Measurements from ENCODE around the gene SPON1.

Gene SPON1

DNA sequence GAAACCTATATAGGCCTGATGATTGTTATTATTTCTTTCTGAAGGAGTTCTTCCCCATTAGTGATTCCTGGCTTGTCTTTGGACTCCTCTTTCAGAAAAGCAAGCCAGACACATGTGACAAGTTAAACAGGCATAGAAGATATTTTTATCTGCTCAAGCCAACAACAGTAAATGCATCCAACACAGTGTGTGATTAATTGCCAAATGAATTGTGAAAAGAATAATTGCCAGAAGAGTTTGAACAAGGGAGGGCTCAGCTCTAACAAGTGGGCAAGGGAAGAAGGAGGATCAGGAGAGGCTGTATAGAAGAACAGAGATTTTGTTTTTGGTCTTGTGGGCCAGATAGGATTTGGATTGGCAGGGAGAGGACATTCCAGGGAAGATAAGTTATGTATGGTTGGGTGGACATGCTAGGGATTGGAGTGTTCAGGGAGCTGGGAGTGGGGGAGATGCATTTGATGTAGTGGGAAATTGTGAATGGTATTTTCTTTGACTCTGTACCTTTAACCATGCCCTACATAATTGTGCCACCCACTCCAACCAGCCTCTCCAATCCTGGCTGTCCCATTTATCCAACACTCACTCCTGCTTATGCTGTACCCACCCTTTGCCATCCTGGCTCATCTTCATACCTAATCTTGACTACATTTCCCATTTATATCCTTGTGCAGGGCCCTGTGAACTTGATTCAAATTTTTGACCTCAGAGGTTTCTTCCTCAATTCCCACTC lies 223.7 kb downstream of the SPON1 start:
- DNase-seq (ENCODE audit: low read depth): no peak

DNA sequence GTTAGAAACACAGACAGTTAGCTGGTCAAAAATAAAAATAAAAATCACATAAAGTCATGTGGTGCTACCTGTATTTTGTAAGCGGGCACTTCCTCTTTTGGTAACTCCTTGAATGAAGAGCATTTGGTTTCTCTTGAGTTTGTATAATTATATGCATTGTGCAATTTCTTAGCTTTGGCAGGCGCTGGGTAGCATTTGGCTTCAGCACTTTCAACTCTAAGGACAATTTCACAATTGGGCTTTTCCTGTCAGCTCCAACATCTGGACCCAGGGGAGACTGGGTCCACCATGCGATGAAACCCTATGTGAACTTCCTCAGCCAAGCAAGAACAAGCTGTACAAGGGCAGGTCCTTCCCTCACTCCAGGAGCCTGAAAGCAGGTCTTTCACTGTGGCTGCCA lies 227.4 kb downstream of the SPON1 start:
- DNase-seq (ENCODE audit: low read depth): no peak

DNA sequence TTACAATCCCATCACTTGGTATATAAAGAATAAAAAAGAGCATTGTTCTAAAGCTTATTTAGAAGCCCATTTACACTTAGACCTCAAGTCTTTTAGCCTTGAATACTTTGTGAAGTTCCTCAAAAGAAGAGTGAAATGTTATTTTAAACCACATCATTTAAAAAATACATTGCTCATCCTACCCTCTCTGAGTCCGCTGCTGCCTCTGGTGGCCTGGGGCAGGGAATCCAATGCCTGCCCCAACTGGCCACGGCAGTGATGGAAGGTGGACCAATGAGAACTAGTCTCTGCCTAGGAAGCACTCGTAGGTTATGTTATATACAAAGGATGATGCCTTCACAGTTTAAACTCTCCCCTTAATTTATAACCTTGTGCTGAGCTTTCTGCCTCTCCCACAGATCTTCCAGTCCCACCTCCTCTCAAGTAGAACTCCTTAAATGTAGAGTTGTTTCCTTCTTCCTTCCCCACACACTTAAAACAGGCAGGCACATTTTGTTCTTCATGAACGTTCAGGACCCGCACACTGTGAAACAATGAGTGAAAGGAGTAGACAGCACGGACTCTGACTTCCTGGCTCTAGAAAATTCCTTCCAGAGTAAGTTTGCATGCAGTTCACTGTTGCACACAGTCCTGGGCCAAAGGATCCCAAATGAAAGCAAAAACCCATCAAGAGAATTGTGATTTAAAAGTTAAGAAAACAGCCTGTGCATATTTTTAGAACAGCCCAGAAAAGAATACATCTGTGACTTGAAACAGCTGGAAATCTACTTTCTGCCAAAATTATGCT lies 228.7 kb downstream of the SPON1 start:
- DNase-seq (ENCODE audit: low read depth): no peak

DNA sequence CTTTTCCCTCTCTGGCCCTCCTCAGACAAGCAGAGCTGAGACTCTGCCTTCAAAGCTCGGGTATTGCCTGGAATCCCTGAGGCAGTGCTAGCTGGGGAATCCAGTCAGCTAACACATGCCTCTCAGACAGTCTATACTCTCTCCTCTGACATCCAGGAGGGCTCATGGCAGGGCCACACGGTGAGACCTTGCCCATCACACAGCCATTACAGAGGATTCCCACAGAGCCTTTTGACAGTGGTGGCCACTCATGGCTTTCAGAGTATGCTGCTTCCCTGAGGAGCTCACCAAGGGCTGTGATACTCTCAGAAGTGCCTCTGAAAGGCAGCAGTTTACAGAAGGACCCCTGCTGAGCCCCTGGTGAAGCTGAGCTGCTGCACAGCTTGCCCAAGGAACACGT lies 231.1 kb downstream of the SPON1 start:
- DNase-seq (ENCODE audit: low read depth): no peak

DNA sequence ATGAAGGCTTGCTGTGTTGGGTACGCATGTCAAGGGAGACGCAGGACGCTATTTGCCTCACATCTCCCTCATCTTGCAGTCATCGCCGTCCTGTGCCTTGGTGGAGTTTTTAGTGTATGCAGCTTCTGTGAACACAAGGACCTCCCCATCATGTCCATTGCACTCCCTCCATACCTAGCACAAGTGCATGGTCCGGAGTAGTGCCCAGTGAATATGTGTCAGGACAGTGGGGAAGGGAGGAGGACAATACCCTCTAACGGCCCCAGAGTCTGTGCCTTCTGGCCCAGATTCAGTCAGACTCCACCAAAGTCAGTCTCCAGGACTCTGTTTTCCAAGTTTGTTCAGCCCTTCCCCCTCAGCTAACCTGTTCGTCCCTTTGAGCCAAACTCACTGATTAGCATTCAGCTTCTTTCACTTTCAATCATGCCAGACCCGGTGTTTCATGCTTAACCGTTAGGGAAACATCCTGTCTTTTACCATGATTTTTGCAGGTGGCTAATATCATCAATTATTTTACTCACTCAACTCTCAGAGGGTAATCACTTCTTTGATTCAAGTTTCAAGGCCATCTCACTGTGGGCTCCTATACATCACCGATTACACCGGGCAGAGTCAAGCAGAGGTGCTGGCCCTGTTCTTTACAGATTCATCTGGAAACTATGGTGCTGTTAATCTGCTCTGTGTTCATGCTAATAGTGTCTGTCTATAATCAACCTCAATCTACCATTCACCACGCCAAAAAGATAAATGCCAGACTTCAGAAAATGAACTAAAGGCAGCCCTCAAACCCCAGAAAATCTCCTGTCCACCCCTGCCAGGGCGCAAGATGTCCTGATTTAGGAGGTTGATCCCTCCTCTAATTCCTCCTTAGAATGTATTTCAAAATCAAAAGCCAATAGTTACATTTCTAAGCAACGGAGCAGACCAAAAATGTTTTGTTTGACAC lies 240.0 kb downstream of the SPON1 start:
- DNase-seq (ENCODE audit: low read depth): no peak

DNA sequence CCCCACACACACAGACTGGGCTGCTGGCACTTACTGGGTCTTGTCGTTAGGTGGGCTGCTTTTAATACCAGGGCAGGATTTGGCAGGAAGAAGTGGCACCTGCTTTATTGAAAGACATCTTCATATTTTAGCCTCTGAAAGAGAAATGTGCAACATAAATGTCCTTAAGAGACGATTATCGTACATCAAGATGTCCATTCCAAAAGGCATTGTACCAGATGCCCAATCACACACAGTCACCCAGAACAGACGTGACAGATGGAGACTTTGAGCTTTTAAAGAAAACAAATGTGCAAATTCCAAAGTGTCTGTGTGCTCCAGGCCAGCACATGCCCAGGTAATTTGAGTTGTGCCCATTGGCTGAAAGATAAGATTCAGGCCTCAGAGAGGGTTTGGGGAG lies 240.8 kb downstream of the SPON1 start:
- DNase-seq (ENCODE audit: low read depth): no peak

DNA sequence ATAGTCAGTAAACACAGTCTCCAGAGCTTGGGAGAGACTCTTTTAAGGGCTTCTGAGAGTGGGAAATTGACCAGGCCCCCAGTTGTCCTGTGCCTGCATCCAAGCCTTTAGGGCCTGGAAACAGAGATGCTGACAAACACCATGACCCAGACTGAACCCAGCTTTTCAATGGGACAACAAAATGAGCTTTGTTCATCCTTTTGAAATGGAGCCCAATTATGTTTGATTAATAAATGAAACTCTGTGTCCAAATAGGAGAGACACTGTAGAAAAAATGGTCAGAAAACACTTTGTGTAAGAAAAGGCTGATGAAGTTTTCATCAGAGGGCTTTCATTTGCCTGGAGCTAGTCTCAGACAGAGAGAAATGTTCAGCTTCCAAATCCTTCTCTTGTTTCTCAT lies 250.5 kb downstream of the SPON1 start:
- no peak for DNase-seq (ENCODE audit: low read depth)

DNA sequence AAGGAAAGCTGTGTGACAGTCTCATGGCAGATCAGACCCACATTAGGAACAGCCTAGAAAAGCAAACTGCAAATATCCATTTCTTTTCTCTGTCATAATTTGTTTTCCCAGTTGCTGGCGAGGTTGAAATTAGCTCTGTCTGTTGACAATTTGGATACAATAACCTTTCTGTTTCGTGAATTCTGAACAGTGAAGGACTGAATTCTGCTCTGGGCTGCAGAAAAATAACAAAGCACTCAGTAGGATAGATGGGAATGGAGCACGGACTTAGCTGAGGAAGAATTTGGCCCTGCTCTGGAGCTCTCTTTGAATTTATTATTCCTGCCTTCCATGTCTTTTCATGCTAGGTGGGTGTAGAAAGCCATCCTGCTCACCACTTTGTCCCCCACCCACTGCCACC lies 256.2 kb downstream of the SPON1 start:
- no peak for DNase-seq (ENCODE audit: low read depth)

DNA sequence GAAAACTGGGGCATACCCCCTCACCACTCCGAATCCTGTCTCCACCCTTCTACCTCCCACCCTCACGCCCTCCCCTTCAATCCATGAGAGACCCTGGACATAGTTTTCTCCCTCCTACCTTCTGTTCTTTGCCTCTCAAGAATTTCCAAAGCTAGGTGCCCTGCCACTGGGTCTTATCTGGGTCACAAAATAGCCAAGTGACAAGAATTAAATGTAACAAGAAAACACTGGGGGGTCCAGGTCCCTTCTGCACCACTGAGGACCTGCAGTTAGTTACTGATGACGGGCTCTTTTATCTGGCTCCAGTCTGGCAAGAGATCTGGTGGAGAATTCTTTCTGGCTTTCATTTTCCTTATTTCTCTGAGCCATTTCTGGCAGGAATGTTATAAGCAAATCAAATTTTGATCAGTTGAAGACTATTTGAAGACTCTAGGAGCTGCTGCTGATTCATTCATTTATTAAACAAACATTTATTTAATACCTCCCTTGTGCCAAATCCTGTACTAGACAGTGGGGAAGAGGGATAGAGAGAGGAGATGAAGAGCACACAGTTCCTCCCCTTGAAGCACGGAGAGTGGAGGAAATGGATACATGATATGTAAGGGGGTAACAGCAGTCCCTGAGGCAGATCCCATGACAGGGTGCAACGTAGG lies 261.2 kb downstream of the SPON1 start:
- DNase-seq (ENCODE audit: low read depth): no peak

DNA sequence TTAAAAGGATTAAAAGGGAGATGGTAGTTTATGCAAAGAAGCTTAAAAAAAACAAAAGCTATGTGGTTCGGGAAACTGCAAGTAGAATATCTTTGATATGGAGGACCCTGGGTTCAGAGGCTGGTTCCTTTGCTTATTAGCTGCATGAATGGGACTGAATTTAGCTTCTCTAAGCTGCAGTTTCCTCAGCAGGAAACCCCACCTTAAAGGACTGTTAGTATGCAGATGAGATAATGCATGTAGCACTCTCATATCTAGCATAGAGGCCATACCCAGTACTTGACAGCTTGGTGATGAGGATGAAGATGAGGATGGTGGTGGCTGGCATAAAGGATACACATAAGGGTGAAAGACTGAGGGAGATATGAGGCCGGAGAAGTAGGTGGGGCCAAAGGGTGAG lies 261.9 kb downstream of the SPON1 start:
- no peak for DNase-seq (ENCODE audit: low read depth)

DNA sequence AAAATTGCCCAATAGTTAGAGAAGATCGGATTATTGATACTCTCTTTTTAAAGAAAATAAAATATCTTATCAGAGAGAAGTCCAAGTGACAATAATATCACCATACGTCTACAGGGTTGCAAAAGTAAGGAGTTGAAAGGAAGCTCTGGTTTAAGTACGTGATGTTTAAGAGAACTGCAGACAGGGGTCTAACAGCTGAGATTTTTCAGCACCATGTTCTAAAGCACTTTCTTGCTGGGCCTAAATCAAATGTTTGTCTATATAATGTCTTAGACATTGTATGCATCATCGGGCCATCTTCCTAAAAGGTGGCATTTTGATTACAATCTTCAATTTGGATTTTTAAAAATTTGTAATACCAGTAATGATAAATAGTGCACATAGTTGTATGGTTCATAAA lies 263.1 kb downstream of the SPON1 start:
- DNase-seq (ENCODE audit: low read depth): no peak

DNA sequence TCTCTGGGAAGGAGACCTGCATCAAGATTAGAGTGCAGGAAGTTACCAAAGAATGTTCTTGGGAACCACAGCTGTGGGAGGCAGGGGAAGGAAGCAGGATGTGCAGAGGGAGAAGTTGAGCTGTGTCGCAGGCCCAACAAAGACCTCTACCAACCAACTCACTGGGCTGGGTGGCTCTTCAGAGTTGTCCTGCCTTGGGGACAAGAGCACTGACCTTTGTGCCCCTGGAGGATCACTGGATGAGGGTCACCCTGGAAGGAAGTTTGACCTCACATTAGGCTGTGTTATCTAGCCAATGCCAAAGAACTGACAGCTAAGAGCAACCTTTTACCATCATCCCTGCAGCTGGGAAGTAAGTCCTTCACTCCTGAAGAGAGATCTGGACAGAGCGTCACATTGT lies 265.8 kb downstream of the SPON1 start:
- DNase-seq (ENCODE audit: low read depth): no peak

DNA sequence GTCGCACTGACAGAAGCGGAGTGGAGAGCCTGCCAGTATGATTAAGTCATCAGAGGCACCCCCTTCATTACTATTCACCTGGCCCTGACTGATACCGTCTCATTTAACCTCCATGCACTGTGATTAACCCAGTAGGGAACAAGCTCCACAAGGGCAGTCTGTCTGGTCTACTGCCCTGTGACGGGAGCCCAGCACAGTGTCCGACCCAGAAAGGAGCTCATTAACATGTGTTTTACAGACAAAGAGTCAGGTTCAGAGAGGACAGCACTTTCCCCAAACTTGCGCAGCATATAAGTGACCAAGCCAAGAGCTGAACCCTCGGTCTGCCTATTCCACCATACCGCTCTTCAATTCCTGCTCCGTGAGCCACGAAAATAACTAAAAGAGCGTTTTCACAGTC lies 266.9 kb downstream of the SPON1 start:
- no peak for DNase-seq (ENCODE audit: low read depth)

DNA sequence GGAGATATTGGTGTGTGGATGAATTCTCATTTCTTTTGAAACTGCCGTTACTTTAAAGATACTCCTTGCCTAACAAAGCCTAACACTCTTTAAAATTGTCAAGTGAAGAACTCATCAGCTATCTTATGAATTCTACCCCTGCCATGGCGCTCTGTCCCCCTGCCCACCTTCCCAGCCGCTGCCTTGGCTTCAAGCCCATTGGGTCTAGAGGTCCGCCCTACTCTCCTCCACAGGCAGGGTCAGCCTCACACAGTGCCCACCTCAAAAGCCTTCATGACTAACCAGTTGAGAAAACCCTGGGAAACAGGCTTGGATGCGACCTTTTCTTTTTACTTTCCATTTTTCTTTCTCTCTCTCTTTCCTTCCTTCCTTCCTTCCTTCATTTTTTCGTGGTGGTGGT lies 267.9 kb downstream of the SPON1 start:
- DNase-seq (ENCODE audit: low read depth): no peak

DNA sequence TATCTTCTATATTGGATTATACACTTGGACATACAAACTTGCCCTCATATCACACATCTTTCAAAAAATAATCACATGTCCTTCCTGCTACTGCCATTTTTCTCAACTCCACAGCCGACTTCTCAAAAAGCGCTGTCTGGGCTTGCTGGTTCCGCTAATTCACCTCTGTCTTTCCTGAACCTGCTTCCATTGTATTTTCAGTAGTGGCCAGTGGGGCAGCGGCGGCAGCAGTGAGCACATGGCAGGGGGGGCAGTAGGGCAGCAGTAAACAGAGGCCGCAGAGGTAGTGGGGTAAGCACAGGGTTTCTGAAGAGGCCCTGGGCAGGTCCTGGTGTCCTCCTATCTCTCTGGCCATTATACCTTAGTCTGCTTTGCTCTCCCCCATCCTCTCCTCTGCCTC lies 270.1 kb downstream of the SPON1 start:
- no peak for DNase-seq (ENCODE audit: low read depth)

DNA sequence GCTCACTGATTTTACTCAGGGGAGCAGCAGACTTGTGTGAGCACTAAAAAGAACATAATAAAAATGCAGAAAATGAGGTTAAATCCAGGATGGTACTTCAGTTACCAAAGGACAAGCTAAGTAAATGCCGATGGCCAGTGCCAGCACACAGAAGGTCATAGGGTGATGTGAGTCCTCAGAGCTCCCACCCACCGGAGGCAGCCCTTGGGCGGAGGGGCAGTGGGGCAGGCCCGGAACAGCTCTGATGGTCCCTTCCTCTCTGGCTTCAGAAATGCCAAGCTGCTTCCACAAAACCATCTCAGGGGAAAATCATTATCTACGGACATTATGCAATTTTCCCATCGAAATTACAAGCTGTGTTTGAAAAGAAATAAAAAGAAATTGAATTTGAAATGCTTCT lies 271.9 kb downstream of the SPON1 start:
- no peak for DNase-seq (ENCODE audit: low read depth)

DNA sequence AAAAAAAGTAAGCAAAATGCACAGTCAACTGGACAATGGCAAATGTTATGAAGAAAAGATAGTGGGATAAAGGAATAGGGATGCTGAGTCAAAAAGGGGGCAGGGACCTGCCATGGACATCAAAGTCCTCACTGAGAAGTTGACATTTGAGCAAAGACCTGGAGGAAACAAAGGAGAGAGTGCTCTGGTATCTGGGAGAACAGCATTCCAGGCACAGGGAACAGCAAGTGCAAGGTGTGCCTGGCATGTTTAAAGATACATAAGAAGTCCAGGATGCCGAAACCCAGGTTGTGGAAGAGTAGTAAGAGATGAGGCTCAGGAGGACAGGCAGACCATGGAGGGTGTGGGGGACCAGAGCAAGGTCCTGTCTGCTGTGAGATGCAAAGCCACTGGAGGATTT lies 273.2 kb downstream of the SPON1 start:
- no peak for DNase-seq (ENCODE audit: low read depth)

DNA sequence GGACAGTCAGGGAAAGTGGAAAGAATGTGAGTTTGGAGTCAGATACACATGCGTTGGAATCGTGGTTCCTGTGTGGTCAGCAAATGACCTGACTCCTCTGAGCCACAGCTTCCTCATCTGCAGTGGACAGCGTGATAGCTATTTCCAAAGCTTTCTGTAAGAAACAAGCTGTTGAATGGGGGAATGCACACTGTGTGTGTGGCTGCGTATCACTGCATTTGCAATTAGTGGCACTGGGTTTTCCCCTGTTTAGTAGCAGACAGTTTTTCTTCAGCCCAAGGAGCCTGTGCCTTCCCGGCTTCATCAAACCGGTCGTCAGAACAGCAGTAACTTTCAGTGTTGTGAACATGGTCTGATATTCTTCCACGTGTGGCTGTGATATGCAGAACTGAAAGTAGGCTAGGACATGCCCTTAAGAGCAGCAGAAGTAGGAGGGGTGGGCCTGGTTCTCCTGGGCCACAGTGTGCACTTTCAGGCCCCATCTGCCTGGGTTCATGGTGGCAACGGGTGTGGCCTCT lies 275.0 kb downstream of the SPON1 start:
- DNase-seq (ENCODE audit: low read depth): no peak

DNA sequence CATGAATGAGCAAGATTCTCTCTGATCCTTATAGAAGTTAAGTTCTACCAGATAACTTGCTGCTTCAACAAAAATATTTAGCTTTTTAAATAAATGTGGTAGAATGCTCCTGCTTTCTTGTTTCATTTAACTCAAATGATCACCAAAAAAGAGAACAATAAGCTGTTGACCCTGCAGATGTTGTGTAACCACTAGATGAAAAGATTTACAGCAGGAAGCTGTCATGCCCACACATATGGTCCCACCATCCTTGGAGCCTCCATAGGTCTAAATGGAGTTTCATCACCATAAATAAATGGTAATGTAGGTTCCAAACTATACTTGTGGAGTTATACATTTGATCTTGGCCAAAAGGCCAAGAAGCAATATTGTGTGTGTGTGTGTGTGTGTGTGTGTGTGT lies 277.7 kb downstream of the SPON1 start:
- no peak for DNase-seq (ENCODE audit: low read depth)

DNA sequence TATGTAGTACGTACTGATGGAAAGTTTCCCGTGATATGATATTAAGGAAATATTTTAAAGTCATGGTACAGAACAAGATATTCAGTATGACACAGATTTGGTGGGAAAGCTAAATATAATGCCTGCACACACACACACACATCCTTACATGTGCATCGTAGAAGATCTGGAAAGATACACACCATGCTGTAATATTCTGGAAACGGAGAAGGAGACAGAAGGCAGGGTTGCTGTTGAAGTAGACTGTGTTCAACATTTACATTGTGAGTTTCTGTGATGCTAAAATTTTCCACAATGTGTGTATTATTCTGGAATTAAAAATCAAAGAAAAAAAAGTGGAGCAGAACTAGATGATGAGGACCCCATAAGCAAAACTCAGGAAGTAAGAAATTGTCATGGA lies 278.4 kb downstream of the SPON1 start:
- no peak for DNase-seq (ENCODE audit: low read depth)

DNA sequence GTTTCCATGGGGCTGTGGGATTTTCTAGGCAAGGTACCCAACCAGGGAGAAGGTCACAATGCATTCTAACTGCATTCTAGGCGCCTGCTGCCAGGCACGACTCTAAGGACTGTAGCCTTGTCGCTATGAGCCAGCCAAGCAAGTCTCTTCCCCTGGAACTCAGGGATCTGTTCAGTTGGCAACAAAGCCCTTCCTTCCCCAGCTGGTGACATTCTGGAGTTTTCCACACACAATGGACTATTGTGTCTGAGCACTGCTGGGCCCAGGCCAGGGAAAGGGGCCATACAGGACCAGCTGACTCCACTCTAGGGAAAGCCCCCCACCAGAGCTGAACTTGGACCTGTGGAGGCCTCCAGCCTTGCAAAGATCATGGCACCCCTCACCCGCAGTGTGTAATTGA lies 279.7 kb downstream of the SPON1 start:
- DNase-seq (ENCODE audit: low read depth): no peak

DNA sequence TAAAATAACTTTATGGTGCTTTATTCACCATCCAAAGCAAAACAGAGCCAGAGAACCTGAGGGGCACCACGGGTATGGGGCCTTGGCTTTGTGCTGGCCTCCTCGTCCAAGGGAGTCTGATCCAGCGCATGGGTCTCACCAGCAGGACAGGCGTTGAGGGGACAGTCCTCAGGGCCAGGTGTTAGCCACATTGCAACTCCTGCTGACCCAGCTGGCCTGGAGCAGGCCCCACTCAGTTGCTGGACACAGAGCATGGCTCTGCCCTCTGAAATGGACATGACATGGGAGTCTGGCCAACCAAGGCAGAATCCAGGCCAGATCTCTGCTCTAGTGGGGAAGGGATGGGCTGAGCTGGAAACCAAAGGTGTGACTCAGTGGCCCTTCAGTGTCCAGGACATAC lies 280.2 kb downstream of the SPON1 start:
- no peak for DNase-seq (ENCODE audit: low read depth)

Data from stimulated activated CD8-positive, alpha-beta memory T cell treated with anti-CD3 and anti-CD28 coated beads, Interleukin-12 subunit alpha, Interleukin-12 subunit beta, amount 100 ng/mL, for 4 hours (primary cell).